Measurements from ENCODE around the gene SP7.

- TF ChIP-seq CTCF (IDR thresholded peaks at IDR 0.05) (peak in 1 of 3 donors; percentile 36), POLR2A (IDR thresholded peaks at IDR 0.05) (no peak)
These were observed 45.8 kb upstream of the SP7 start for GRCh38 chr12:53381731-53382630.

All from ovary (tissue), 3 donors.